HG03460 (cell line): ENCODE measurements around the gene KIF26B.

Experiments
- ATAC-seq: cut with Tn5 transposase; IDR thresholded peaks from one replicate; pipeline ENCODE4 v1.9.1; 2021; ENCODE audit not compliant: unreplicated experiment

The KIF26B gene

GRCh38 chr1:245270972-245271371, 116.2 kb downstream of the KIF26B start:
- ATAC-seq, result no peak

- ATAC-seq, result no peak
Measured at GRCh38 chr1:245272676-245273075, 117.9 kb downstream of the KIF26B start.

- ATAC-seq, result no peak
Measured at GRCh38 chr1:245276445-245276844, 121.7 kb downstream of the KIF26B start.

- no peak for ATAC-seq
Measured at GRCh38 chr1:245277276-245277675, 122.5 kb downstream of the KIF26B start.

GRCh38 chr1:245278846-245279245, 124.1 kb downstream of the KIF26B start:
- no peak for ATAC-seq

GRCh38 chr1:245279346-245279745, 124.6 kb downstream of the KIF26B start:
- no peak for ATAC-seq

GRCh38 chr1:245283001-245283400, 128.2 kb downstream of the KIF26B start:
- no peak for ATAC-seq

- ATAC-seq, result no peak
Measured at GRCh38 chr1:245285168-245285567, 130.4 kb downstream of the KIF26B start.

GRCh38 chr1:245288796-245289195, 134.0 kb downstream of the KIF26B start:
- no peak for ATAC-seq

GRCh38 chr1:245290836-245291235, 136.1 kb downstream of the KIF26B start:
- ATAC-seq, result no peak

- no peak for ATAC-seq
Measured at GRCh38 chr1:245291351-245291750, 136.6 kb downstream of the KIF26B start.

GRCh38 chr1:245292141-245292540, 137.4 kb downstream of the KIF26B start:
- ATAC-seq, result no peak

- ATAC-seq, result no peak
Measured at GRCh38 chr1:245292553-245292952, 137.8 kb downstream of the KIF26B start.

- ATAC-seq, result no peak
Measured at GRCh38 chr1:245294020-245294419, 139.2 kb downstream of the KIF26B start.

- ATAC-seq, result no peak
Measured at GRCh38 chr1:245298781-245299180, 144.0 kb downstream of the KIF26B start.

- no peak for ATAC-seq
Measured at GRCh38 chr1:245301162-245301580, 146.4 kb downstream of the KIF26B start.

- no peak for ATAC-seq
Measured at GRCh38 chr1:245301921-245302320, 147.1 kb downstream of the KIF26B start.

GRCh38 chr1:245304698-245305097, 149.9 kb downstream of the KIF26B start:
- ATAC-seq, result no peak

GRCh38 chr1:245306020-245306419, 151.2 kb downstream of the KIF26B start:
- no peak for ATAC-seq

GRCh38 chr1:245306628-245307410, 152.0 kb downstream of the KIF26B start:
- no peak for ATAC-seq

GRCh38 chr1:245310571-245311531, 156.1 kb downstream of the KIF26B start:
- peak; percentile 69 for ATAC-seq
